Hematopoietic multipotent progenitor cell treated with erythropoietin and hydrocortisone succinate and interleukin-3 and kit ligand, for 6 days (in vitro differentiated cells): ENCODE data around the gene FRMD4A.
A peak's percentile ranks its signal among the peaks of the same experiment; 100 is the strongest.
"Not testable (repeated sequence)": the region's sequence is repeated elsewhere in the genome, so short reads cannot be mapped to it uniquely, and the experiment has no call there.

Experiments
- DNase-seq: peaks from one replicate; pipeline ENCODE4 v3.0.0-alpha.2; 2015

The FRMD4A gene

DNA sequence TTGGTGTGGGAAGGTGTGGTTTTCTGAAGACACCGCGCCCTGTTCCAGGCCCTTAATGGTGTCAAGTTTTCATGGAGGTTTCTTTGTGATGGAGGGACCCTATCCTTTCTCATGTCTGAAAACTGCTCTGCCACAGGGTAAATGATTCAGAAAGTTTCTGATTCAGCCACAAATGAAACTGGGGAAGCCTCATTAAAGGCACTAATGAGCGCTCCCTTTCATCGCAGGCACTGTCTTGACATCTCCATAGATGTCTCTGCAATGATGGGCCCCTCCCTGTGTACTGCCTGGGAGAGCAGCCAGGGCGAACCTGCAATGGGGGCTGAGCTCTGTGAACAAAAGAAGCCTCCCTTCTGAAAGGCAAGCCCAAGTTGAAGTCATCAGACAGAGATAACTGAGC lies 388.7 kb downstream of the FRMD4A start:
- DNase-seq = no peak

DNA sequence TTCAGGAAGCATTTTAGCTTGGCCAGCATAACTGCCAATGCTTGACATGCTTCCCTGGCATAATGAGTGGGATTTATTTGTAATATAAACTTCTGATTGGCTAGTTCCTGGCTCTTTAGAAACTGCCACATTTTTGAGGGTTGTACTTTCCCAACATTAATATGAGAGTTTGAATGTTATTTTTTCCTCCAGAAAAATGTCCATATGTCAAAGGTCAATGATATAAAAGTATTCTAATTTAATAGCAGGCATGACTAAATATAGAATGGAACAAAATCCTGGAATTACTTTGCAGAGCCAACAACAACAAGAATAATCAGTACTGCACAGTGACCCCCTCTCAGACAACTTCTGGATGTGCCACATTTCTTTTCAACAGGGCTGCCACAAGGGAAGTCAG lies 391.3 kb downstream of the FRMD4A start:
- no peak for DNase-seq

DNA sequence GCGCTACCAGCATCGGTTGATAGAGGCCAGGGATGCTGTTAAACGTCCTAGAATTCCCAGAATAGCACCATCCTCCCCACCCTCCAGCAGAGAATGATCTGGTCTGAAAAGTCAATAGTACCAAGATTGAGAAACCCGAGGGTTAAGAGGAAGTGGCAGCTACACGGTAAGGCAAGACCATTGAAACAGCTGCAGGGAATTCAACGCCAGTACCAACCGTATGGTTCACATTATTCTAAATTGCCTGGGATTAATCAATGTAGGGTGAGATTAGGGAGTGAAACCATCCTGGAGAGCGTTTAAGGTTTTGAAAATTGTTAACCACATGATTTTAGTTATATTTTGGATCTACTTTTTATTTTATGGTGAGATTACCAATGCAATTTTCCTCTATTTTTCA lies 391.8 kb downstream of the FRMD4A start:
- no peak for DNase-seq

DNA sequence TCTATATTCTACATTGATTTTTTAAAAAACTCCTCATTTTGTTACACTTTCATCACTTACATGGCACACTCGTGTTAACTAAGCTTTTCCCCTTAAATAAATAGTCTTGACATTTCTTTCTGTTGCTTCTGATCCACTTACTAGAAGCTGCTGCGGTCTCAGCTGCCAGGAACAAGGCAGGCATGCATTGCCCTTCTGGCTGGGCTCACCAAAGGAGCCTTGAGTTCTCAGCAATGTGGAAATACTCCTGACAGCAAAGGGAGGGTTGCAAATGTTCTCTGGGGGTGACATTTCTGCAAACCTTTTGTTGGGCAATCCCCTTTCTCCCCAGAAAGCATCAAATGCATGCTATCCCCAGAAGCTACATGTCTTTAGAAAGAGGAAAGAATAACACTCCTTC lies 393.9 kb downstream of the FRMD4A start:
- no peak for DNase-seq

DNA sequence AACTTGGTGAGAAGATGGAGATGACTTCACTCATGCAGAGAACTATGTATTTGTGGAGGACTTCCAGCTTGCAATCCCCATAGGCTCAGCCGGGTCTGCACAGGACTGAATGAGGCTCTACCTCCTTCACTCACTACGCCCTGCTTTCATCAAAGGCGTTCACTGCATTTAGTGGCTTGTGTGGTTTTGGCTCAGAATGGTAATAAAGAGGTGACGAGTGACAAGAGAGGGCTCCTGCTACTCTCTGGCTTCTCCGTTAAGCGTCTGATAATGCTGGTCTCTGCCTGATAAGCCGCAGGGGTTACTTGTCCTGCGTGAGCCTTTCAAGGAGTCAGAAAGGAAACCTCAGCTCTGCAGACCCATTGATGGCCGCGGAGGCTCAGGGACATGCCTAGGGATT lies 400.6 kb downstream of the FRMD4A start:
- DNase-seq = peak; percentile 93

DNA sequence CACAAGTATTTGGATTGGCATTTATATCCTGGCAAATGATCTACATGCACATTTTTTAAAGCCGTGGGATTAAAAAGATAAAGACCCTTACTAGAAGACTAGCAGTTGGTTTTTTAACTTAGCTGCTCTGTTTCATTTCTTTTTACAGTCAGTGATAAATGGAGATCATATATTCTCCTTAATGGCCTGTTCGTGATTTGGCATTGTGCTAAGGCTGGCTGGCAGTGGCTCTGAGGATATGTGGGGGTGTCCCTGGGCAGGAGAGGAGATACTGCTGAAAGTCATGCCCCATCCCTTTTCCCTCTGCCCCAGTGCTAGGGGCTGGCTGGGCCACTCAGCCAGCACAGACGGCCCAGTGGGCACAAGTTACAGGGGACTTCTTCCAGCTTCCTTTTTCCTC lies 402.3 kb downstream of the FRMD4A start:
- no peak for DNase-seq

DNA sequence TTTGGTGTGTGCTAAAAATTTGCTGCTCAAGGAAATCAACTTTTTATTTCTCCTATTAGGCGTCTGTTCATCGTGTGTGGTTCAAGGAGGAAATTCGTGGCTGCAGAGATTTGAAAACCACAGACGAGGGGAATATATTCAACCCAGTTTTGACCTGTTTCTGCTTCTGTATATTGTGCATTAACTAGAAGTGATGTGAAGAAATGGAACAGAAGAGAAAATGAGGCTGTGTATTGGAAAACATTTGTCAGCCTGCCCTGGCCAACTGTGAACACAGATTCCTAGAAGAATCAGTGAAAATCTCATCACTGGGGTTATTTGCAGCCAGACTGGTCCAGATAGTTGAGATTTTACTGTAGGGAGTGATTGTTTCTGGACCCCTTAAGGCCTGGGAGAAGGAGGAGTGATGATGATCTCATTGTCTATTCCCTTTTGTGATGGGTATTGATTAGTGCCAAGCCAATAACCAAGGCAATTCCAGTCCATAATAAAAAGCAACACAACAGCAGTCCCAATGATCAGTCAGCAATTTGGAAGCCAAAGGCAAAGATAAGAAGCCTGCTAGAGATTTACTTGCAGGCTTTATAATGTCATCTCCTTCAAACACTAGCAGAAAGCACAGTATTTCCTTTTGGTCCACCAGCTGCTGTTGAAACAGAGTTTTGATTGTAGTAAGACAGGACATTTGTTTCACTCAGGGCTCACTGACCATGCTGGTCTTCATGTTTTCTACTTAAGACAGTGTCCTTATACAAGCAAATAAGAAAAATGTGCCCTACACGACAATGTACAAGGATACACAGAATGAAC lies 404.5 kb downstream of the FRMD4A start:
- DNase-seq = no peak

DNA sequence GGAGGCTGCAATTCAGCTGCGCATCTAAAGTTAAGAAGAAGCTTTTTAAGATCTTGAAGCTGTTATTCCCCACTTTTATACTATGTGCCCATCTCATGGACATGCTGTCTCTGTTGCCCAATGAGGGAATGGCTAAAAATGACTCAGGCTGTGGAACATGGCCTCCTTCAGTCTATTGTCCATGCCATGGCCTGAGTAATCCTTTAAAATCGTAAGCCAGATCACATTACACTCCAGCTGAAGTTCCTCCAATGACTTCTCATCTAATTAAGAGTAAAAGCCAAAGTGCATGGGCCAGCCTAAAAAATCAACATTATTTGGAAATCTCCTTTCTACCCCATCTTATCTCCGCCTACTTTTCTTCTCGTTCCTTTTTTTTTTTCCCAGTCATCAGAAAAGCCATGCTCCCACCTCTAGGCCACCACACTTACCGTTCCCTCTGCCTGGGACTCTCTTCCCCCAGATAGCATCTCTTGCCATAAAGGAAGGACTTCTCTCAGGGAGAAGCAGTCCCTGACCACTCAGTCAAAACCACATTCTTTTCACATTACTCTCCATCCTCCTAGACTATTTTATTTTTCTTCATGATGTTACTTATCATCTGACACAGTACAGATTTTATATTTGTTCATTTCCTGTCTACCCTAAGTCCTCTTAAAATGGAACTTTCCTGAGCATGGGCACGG lies 406.5 kb downstream of the FRMD4A start:
- no peak for DNase-seq

DNA sequence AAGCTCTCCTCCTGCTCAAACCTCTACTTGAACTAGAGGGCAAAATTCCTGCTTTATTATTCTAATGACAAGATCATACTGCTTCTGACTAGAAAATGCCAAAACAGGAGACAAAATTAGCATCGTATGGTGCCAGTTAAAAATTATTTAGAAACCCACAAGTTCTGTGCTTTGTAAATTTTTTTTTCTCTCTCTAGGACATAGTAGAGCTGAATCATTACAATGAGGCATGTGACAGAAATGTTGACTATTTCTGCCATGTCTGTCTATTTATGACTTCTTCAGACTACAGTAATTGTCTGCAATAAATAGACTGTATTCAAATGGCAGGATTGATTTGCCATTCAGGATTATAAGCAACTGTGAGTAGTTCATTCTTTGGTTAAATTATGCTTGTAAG lies 408.1 kb downstream of the FRMD4A start:
- no peak for DNase-seq

DNA sequence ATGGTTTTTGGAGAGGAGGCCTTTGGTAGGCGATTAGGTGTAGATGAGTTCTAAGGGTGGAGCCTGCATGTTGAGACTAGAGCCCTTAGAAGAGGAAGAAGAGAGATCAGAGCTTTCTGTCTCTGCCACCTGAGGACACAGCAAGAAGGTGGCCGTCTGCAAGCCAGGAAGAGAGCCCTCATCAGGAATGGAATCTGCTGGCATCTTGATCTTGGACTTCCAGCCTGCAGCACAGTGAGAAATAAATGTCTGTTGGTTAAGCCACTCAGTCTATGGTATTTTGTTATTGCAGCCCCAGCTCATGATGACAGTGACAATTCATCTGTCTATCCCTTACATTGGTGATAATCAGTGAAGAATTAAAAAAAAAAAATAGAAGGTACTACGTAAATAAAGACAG lies 408.8 kb downstream of the FRMD4A start:
- no peak for DNase-seq

DNA sequence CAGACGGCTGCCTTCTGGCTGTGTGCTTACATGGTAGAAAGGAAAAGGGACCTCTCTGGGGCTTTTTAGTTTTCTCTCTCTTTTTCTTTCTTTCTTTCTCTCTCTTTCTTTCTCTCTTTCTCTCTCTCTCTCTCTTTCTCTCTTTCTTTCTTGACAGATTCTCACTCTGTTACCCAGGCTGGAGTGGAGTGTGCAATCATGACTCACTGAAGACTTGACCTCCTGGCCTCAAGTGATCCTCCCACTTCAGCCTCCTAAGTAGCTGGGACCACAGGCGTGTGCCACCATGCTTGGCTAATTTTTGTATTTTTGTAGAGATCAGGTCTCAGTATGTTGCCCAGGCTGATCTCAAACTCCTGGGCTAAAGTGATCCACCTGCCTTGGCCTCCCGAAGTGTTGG lies 409.6 kb downstream of the FRMD4A start:
- not testable (repeated sequence) for DNase-seq

DNA sequence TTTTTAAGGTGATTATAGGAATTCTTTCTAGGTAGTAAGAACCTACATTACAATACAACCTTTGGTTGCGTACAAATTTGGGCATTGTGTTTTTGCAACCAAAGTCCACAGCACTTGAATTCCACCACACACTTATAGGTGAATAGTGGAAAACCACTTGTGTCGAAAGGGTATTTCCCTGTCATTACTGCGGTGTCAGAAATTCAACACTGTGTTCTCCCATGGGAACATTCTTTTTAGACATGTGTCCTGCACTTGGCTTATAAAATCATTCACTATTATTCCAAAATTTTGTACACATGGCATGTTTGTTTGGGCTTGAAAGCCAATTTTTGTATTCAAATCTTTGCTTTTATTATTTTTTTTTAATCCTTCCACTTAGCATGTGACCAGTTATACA lies 410.3 kb downstream of the FRMD4A start:
- no peak for DNase-seq

DNA sequence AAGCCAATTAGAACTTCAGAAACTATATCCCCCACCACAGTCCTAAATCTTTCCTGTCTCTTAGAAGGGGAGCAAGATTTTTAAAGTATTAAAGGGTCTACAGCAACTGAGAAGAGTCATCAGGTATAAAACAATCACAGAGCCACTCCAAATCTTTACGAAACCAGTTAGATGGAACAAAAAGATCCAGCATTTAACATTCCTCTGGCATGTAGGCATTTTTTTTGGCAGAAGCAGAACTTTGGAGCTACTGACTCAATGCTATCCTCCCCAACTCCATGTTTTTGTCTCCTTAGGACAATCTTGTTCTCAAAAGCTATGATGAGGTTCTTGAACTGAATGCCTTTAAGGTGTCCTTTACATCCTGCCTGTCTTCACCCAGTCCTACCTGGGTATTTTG lies 410.7 kb downstream of the FRMD4A start:
- DNase-seq = no peak

DNA sequence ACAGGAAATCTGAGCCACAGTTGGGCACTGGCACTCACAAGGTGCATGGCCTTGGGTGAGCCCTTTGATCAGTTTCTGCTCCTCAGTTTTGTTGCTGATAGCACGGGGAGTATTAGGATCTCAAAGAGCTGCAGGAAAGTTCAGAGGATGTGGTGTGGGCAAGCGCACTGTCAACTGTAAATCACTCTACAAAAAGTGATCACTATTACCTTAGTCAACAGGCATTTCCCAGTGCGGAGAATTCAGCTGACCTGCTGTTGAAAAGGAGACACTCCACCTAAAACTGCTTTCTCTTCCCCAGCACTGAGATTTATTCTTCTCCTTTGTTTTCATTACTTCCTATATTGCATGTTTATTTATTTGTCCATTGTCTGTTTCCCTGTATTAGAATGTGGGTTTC lies 412.9 kb downstream of the FRMD4A start:
- DNase-seq = no peak

DNA sequence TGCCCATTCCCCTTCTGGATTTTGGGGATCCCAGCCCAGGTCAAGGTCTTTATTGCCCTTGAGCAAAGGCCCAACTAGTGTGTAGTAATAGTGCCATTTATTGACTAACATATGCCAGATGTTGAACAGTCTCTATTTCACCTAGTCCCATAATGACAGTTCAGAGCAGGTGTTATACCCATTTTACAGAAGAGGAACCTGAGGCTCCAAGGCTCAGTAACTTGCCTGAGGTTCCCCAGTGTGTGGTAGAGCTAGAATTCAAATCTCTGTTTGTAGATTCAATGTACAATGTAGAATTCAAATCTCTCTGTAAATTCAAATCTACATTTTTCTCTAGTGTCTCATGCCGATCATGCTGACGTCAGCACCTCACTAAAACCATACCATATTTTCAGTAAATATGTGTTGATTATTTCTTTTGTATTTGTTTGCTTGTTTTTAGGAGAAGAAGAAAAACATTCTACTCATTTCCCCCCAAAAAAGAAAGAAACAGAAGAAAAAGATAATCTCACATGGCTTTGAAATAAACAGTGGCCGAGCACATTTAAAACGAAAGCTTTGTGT lies 414.3 kb downstream of the FRMD4A start:
- DNase-seq = no peak

DNA sequence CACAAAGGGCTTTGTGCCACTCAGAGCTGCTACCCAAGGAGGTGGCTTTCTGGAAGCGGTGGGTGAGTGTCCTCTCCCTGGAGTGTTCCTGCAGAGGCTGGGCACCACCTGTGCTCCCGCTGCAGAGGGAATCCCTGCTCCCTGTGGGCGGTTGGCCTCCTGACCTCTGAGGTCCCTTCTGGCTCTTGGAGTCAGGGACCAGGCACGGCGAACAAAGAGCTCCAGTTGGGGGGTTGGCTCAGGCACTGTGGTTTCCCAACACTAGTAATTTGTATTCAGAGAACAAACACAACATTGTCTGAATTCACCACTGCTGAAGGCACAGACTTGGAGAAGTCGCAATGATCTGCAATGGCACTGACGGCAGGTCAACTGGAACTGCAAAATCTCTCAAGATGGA lies 415.0 kb downstream of the FRMD4A start:
- DNase-seq = no peak

DNA sequence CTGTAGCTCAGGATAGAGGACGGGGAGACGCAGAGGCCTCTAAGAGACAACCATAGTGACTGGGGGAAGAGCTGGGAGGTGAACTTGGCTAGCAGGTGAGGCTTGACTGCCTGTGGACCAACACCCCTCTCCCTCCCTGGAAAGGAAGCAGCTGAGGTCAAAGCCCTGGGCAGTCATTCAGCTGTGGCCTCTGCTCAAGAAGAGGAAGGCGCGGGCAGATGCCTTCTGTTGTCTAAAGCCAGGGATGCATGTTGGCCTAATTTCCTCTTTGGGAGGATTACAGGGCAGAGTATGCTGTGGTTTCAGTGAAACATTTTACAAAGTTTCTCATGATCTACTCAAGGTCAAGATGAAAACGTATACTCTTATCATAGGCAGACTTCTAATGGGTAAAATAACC lies 416.8 kb downstream of the FRMD4A start:
- no peak for DNase-seq

DNA sequence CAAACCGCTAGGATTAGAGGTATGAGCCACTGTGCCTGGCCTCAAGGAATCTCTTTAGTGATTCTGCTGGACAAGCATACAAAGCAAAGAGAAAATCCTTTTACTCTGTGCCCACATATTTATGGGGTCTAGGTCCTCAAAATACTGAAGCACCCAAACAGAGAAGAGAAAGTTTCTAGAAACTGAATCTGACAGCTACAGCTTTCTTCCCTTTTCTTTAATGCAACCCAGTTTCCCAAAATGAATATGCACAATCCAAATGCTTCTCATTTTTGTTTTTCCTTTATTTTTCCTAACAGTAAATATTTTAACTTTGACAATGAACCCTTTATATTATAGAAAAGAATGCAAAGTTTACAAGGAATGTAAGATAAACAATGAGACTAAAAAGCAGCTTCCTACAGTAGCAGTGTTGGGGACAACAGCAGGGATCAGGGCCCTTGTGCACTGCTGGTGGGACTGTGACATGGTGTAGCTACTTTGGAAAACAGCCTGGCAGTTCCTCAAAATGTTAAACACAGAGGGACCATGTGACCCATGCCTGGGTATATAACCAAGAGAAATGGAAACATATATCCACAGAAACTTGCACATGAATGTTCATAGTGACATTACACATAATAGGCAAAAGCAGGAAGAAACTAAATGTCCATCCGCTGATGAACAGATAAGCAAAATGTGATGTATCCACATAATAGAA lies 418.8 kb downstream of the FRMD4A start:
- no peak for DNase-seq

DNA sequence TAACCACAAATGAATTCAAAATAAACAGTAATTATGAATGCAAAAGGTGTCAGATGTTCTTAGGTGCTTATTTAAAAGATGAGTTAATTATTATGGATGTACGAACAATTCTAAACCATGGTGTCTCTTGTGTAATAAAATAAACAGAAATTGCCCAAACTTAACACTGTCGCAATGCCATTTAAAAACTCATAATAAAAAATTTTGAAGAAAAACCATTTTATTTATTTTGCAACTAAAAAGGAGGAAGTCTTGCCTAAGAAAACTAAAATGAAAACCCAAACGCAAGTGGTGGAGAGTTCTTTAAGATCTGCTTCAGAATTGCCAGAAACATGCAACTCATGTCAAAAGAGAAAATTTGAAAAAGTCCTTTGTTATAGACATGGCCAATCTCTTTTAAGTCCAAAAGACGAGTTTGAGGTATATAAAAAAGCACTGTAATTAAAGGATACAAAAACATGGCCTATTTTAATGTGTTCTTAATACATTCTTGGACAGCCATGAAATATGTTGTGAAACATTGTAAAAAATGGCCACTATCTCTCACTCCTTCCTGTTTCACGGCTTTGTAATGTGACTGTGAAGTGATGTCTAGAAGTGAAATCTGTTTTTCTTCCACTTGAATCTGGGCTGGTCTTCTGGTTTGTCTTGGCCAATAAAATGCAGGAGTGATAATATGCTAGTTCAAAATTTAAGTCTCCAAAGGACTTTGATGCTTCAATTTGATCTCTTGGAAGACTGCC lies 421.0 kb downstream of the FRMD4A start:
- DNase-seq = no peak

DNA sequence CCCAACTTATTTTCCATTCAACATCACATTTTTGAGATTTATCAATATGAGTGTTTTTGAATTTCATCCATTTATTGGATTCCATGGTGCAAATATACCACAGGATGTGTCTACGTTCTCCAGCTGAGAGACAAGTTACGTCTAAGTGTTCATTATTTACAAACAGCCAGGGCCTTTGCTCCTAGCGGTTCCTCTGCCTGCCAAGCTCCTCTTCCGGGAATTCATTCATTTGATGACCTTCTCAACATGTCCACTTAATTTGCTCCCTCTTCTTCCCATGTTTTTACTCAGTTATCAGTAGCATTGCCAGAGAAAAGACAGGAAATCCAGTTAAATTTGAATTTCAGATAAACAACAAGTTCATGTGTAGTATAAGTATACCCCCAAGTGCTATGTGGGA lies 422.2 kb downstream of the FRMD4A start:
- no peak for DNase-seq

DNA sequence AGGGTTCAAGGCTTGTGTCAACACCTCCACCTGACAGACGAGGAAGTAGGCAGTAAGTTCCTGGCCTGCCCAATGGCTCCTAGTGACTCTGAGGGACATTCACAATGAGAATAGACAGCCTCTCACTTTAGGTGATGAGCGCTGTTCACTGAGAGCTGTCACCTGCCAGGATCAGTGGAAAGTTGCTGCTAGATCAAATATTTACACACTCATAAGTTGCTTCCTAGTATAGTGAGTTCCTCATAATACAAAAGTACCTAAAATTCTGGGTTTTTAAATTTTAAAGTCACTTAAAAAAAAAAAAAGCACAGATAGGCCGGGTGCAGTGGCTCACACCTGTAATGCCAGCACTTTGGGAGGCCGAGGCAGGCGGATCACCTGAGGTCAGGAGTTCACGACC lies 423.2 kb downstream of the FRMD4A start:
- no peak for DNase-seq

DNA sequence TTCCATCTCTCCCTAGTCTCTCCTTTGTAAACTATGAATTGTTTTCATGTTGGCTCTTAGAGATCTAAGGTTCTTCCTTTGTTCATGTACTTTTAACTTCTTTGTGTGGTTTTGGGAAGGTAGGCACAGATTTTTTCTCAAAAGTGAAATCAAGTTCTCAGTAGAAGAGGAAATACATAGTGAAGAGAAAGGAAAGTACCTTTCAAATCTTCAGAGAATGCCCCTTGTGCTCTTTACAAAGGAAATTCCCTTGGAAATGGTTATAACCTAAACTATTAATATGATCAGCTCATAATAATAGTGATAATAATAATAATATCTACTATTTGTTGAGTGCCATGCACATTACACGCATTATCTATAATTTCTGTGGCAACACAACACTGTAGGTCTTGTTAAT lies 425.4 kb downstream of the FRMD4A start:
- no peak for DNase-seq

DNA sequence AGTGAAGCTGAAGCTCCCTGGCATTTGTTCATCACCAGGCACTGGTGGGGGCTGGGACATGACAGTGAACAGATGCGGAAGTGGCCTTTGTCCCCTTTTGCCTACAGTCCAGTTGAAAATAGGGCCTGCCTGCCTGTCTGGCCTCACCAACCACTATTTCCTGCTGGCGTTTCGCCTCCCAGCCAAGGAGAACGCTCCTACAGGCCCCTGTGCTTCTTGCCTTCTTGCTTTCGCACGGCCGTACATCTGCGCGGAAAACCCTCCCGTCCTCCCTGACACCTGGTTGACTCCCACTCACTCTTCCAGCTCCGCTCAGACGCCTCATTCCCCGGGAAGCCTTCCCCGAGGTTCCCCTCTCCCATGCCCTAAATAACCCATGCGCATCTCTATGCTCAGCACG lies 426.7 kb downstream of the FRMD4A start:
- DNase-seq = no peak
